ENCODE measurements around the gene HMSD. TPM values are rescaled to one million over a fixed set of nuclear protein-coding genes. Genes with fewer than 3 reads are reported as not detected.

The HMSD gene
- total RNA-seq, 2 donors from 2014 or later, result not detected

- TF ChIP-seq POLR2A (IDR thresholded peaks at IDR 0.05) (no peak), POLR2AphosphoS5 (IDR thresholded peaks at IDR 0.05) (no peak), CTCF (IDR thresholded peaks at IDR 0.05) (no peak)
- no peaks in the 10 kb centered on the region for H3K27me3 ChIP-seq (replicated peaks; ENCODE audit: insufficient read depth)
- no peaks in the 10 kb centered on the region for H3K9me3 ChIP-seq
- intact Hi-C loops (cut with DNase I), result loop anchor here (5.0 kb wide), 1 partner anchor 35 kb away; no protein-coding TSS in a partner anchor
- H3K4me1 ChIP-seq (replicated peaks), result no peaks in the 10 kb centered on the region
- no peaks in the 10 kb centered on the region for H3K36me3 ChIP-seq
- H3K4me3 ChIP-seq, result no peak overlapping the region
- no peak for DNase-seq (ENCODE audit: low spot score)
- WGBS, result 79% methylated on average over 4 of the region's 4 CpGs
- H3K27ac ChIP-seq, result no peak overlapping the region
Measured at GRCh38 chr18:63997041-63997440, 47.9 kb downstream of the HMSD start.

- intact Hi-C loops (cut with DNase I), result loop anchor here (5.0 kb wide), 1 partner anchor 35 kb away; no protein-coding TSS in a partner anchor
- WGBS, result 80% methylated on average over 2 of the region's 2 CpGs
Measured at GRCh38 chr18:63997606-63998005, 48.5 kb downstream of the HMSD start.

GRCh38 chr18:63999871-64000270 lies 50.8 kb downstream of the HMSD start:
- DNase-seq (ENCODE audit: low spot score), result no peak
- 89% methylated on average over 2 of the region's 2 CpGs for WGBS
- Histone ChIP-seq H3K27me3 (replicated peaks; ENCODE audit: insufficient read depth) (no peaks in the 10 kb centered on the region), H3K27ac (no peak overlapping the region), H3K4me1 (replicated peaks) (no peaks in the 10 kb centered on the region), H3K36me3 (no peaks in the 10 kb centered on the region), H3K4me3 (no peak overlapping the region), H3K9me3 (no peaks in the 10 kb centered on the region)
- TF ChIP-seq CTCF (IDR thresholded peaks at IDR 0.05) (no peak), POLR2AphosphoS5 (IDR thresholded peaks at IDR 0.05) (no peak), POLR2A (IDR thresholded peaks at IDR 0.05) (no peak)
- intact Hi-C loops (cut with DNase I), result loop anchor here (5.0 kb wide), 1 partner anchor 38 kb away; no protein-coding TSS in a partner anchor

More at GRCh38 chr18:63997606-63998005, 48.5 kb downstream of the HMSD start:
- Histone ChIP-seq H3K4me3 (no peak overlapping the region), H3K27me3 (replicated peaks; ENCODE audit: insufficient read depth) (no peaks in the 10 kb centered on the region), H3K4me1 (replicated peaks) (no peaks in the 10 kb centered on the region), H3K36me3 (no peaks in the 10 kb centered on the region), H3K27ac (no peak overlapping the region), H3K9me3 (no peaks in the 10 kb centered on the region)
- no peak for DNase-seq (ENCODE audit: low spot score)
- no peak for TF ChIP-seq CTCF (IDR thresholded peaks at IDR 0.05)
- TF ChIP-seq POLR2AphosphoS5 (IDR thresholded peaks at IDR 0.05), result no peak
- TF ChIP-seq POLR2A (IDR thresholded peaks at IDR 0.05), result no peak

GRCh38 chr18:64002581-64002980 lies 53.5 kb downstream of the HMSD start:
- no peaks in the 10 kb centered on the region for H3K36me3 ChIP-seq
- DNase-seq (ENCODE audit: low spot score), result no peak
- intact Hi-C loops (cut with DNase I), result no loop called here
- H3K4me3 ChIP-seq, result no peak overlapping the region
- no peaks in the 10 kb centered on the region for H3K9me3 ChIP-seq
- H3K27me3 ChIP-seq (replicated peaks; ENCODE audit: insufficient read depth), result no peaks in the 10 kb centered on the region
- H3K27ac ChIP-seq, result no peak overlapping the region
- WGBS, result 65% methylated on average over 33 of the region's 41 CpGs
- no peaks in the 10 kb centered on the region for H3K4me1 ChIP-seq (replicated peaks)
- TF ChIP-seq POLR2AphosphoS5 (IDR thresholded peaks at IDR 0.05) (no peak), POLR2A (IDR thresholded peaks at IDR 0.05) (no peak), CTCF (IDR thresholded peaks at IDR 0.05) (no peak)

GRCh38 chr18:64009305-64009704 lies 60.2 kb downstream of the HMSD start:
- H3K27ac ChIP-seq, result no peak overlapping the region
- 89% methylated on average over 3 of the region's 3 CpGs for WGBS
- DNase-seq (ENCODE audit: low spot score), result no peak
- intact Hi-C loops (cut with DNase I), result no loop called here
- TF ChIP-seq CTCF (IDR thresholded peaks at IDR 0.05) (no peak), POLR2A (IDR thresholded peaks at IDR 0.05) (no peak), POLR2AphosphoS5 (IDR thresholded peaks at IDR 0.05) (no peak)
- H3K4me3 ChIP-seq, result no peak overlapping the region
- H3K9me3 ChIP-seq, result no peaks in the 10 kb centered on the region
- no peaks in the 10 kb centered on the region for H3K4me1 ChIP-seq (replicated peaks)
- no peaks in the 10 kb centered on the region for H3K36me3 ChIP-seq
- peaks cover 1% of the 10 kb centered on the region for H3K27me3 ChIP-seq (replicated peaks; ENCODE audit: insufficient read depth)
